Cardiac muscle cell (in vitro differentiated cells and primary cell): Measurements from ENCODE around the gene RSPRY1. TPM values are rescaled to one million over a fixed set of nuclear protein-coding genes. Genes with fewer than 3 reads are reported as not detected.

ENCODE experiments used
- DNase-seq, 2 donors: peaks; one replicate each; pipeline versions ENCODE4 v3.0.0 to v3.0.0-alpha.2; 2010 to 2017; ENCODE audit warnings: low read depth in 1 of 2, low spot score in 1 of 2
- H3K27ac ChIP-seq: fragments of 200-600 bp; sonication (generic); 2 replicates; pipeline ENCODE4 v1.5.1; 2016
- H3K27me3 ChIP-seq: fragments of 200-600 bp; sonication (generic); 2 replicates; pipeline ENCODE4 v1.6.0; 2016; ENCODE audit warnings: control low read depth
- H3K36me3 ChIP-seq: fragments of 200-600 bp; sonication (generic); 2 replicates; pipeline ENCODE4 v1.5.1; 2016; ENCODE audit warnings: control low read depth
- H3K4me1 ChIP-seq: fragments of 200-600 bp; sonication (generic); 2 replicates; pipeline ENCODE4 v1.8.1; 2017; ENCODE audit warnings: low read depth, mild to moderate bottlenecking, mixed run types
- H3K4me3 ChIP-seq: fragments of 200-600 bp; sonication (generic); 2 replicates; pipeline ENCODE4 v1.5.1; 2016; ENCODE audit warnings: mild to moderate bottlenecking
- H3K9me3 ChIP-seq: fragments of 200-600 bp; sonication (generic); 2 replicates; pipeline ENCODE4 v1.5.1; 2017; ENCODE audit warnings: low read depth, mild to moderate bottlenecking, control low read depth
- polyA plus RNA-seq: library from polyadenylated mRNA; unstranded; fragments of >200 nt; fragmentation: Nextera tagmentation; extraction: Ambion mirVana; gene quantifications from 2 replicates; pipeline ENCODE4 v1.2.1, GENCODE V29; 2016
- total RNA-seq: library from RNA; depleted of rRNA; stranded (reverse); fragments of >200 nt; gene quantifications from 2 replicates; pipeline ENCODE4 v1.2.3, GENCODE V29; 2016
- TF ChIP-seq, protein P1 (sequence below): IDR thresholded peaks from 2 replicates; pipeline ENCODE4 v1.5.1; 2012; ENCODE audit warnings: low read depth, mild to moderate bottlenecking, low read length

Gene RSPRY1
- total and polyA plus RNA-seq, 2 experiments from 2014 or later: 30.3 to 33.2 TPM

DNA sequence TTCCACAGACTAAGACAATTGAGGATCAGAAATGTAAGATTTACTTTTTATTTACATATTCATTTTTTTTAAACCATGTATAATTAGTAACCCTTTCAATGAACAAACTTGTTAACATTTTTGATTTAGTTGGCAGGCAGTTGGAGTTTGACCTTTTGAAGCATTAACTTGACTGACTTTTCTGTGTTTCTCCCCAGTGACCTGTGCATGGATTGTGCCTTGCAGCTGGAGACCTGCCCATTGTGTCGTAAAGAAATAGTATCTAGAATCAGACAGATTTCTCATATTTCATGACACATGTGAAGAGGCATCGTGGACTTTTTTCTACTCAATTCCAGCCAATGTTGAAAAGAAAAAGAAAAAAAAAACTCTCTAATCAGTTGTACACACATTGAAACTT is 52.6 kb downstream of the RSPRY1 start:
- H3K36me3 ChIP-seq: peaks cover 32% of the 10 kb centered on the region
- TF ChIP-seq, protein P1, sequence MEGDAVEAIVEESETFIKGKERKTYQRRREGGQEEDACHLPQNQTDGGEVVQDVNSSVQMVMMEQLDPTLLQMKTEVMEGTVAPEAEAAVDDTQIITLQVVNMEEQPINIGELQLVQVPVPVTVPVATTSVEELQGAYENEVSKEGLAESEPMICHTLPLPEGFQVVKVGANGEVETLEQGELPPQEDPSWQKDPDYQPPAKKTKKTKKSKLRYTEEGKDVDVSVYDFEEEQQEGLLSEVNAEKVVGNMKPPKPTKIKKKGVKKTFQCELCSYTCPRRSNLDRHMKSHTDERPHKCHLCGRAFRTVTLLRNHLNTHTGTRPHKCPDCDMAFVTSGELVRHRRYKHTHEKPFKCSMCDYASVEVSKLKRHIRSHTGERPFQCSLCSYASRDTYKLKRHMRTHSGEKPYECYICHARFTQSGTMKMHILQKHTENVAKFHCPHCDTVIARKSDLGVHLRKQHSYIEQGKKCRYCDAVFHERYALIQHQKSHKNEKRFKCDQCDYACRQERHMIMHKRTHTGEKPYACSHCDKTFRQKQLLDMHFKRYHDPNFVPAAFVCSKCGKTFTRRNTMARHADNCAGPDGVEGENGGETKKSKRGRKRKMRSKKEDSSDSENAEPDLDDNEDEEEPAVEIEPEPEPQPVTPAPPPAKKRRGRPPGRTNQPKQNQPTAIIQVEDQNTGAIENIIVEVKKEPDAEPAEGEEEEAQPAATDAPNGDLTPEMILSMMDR: no peak
- no peaks in the 10 kb centered on the region for H3K27me3 ChIP-seq

DNA sequence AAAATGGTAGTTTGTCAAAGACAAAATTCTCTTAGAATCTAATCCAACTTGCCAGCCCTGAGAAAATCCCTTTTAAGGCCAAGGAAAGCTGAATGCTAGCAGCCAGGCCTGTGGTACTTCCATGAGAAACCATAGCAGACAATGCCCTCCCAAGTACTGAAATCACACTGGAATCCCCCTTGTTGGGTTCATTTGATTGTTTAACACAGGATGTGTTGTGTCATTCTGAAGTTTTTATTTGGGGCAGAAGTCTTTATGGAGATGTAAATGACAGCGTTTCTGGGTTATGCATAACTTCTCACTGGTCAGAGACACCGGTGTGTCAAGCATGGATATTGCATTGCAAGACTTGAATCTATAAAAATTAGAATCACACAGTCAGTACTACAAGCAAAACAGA is 53.0 kb downstream of the RSPRY1 start:
- H3K4me3 ChIP-seq: no peak overlapping the region
- H3K4me1 ChIP-seq: no peaks in the 10 kb centered on the region
- H3K27ac ChIP-seq: no peak overlapping the region
- H3K36me3 ChIP-seq: peaks cover 31% of the 10 kb centered on the region
- H3K27me3 ChIP-seq: no peaks in the 10 kb centered on the region
- TF ChIP-seq, protein P1: no peak
- H3K9me3 ChIP-seq: no peaks in the 10 kb centered on the region
- DNase-seq: no peak

More for the DNA sequence above, 52.6 kb downstream of the RSPRY1 start:
- no peaks in the 10 kb centered on the region for H3K4me1 ChIP-seq
- H3K27ac ChIP-seq: no peak overlapping the region
- H3K9me3 ChIP-seq: no peaks in the 10 kb centered on the region
- no peak overlapping the region for H3K4me3 ChIP-seq
- DNase-seq: no peak

DNA sequence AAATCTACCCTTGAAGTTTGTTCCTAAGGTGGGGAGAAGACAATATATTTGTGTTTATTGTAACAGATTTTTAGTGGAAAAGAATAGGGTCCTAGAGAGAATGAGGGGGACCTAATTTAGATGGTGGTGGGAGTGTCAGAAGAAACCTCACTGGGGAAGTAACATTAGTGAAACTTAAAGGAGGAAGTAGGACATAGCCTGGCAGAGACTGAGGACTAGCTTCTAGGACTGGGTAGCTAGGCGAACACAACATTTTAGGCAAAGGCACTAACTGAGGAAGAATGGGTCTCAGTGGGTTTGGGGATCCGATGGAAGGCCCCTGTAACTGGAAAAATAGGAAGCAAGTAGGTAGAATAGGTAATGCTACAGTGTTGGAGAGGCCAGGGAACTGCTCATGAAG is 54.7 kb downstream of the RSPRY1 start:
- H3K4me3 ChIP-seq: no peak overlapping the region
- peaks cover 5% of the 10 kb centered on the region for H3K4me1 ChIP-seq
- no peaks in the 10 kb centered on the region for H3K9me3 ChIP-seq
- no peak for DNase-seq
- H3K36me3 ChIP-seq: peaks cover 20% of the 10 kb centered on the region
- no peak overlapping the region for H3K27ac ChIP-seq
- TF ChIP-seq, protein P1: no peak
- no peaks in the 10 kb centered on the region for H3K27me3 ChIP-seq

DNA sequence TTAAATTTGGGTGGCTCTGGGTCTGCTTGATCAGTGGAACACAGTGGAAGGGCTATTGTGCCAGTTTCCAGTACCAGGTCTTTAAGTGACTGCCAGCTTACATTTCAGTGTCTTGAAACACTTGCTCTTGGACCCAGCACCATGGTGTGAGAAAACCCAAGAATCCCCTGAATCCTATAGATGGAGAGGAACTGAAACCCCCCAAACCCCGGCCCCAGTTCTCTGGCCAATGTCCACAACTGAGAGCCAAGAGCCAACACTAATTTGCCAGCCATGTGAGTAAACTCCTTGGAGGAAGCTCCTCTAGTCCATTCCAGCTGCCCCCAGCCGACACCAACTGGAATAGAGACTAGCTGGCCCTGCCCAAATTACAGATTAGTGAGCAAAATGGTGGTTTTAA is 56.5 kb downstream of the RSPRY1 start:
- Histone ChIP-seq H3K36me3 (peaks cover 24% of the 10 kb centered on the region), H3K9me3 (no peaks in the 10 kb centered on the region), H3K27me3 (no peaks in the 10 kb centered on the region), H3K4me1 (peaks cover 9% of the 10 kb centered on the region), H3K4me3 (no peak overlapping the region), H3K27ac (no peak overlapping the region)
- no peak for DNase-seq
- TF ChIP-seq, protein P1: no peak

DNA sequence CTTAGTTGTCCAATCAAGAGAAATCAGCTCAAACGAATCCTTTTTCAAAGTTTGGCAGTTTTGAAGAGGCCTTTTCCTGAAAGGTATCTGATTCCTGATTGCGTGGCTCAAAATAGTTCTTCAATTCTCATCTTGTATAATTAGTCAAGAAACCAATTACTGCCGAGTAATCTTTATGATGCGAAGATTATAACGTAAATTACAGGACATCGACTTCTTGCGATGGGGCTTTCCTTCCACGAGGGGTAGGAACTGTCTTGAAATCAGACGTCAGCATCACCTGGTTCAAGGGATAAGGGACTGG is 58.3 kb downstream of the RSPRY1 start:
- Histone ChIP-seq H3K36me3 (peaks cover 24% of the 10 kb centered on the region), H3K27me3 (no peaks in the 10 kb centered on the region), H3K9me3 (no peaks in the 10 kb centered on the region), H3K4me1 (peaks cover 9% of the 10 kb centered on the region), H3K27ac (no peak overlapping the region), H3K4me3 (peak overlapping the region; percentile 47)
- TF ChIP-seq, protein P1: no peak
- DNase-seq: no peak
